Pancreas (tissue), 10 donors: ENCODE data around the gene TRIM73. TPM values are rescaled to one million over a fixed set of nuclear protein-coding genes. Genes with fewer than 3 reads are reported as not detected.
"Not testable (repeated sequence)": the region's sequence is repeated elsewhere in the genome, so short reads cannot be mapped to it uniquely, and the experiment has no call there.

Experiments used
- ATAC-seq, 4 donors: fragments of 200-7000 bp; cut with Tn5 transposase; one replicate each; pipeline versions ENCODE4 v1.8.0 to v1.9.1; 2020; ENCODE audit warnings: mild to moderate bottlenecking in 4 of 4, moderate library complexity in 4 of 4
- DNase-seq, 6 donors: peaks; one replicate each; pipeline ENCODE4 v3.0.0-alpha.2; 2020
- FAIRE-seq: peaks from 2 replicates; lab custom pipeline; 2012; peaks lifted over from hg19 to GRCh38; lab: Jason Lieb, UNC
- H3K27ac ChIP-seq, 4 donors: fragments of 200-600 bp; sonication (generic); 1 replicate in 3 of 4; 2 replicates in 1 of 4; pipeline versions ENCODE4 v1.5.0 to v1.8.0; 2020
- H3K27me3 ChIP-seq, 4 donors: fragments of 200-600 bp; one replicate each; pipeline ENCODE4 v1.8.0; 2021
- H3K36me3 ChIP-seq, 3 donors: fragments of 200-600 bp; sonication (generic) in 1 of 3; one replicate each; pipeline versions ENCODE4 v1.5.0 to v1.8.0; 2020 to 2021
- H3K4me1 ChIP-seq, 3 donors: fragments of 200-600 bp; one replicate each; pipeline ENCODE4 v1.8.0; 2021
- H3K4me3 ChIP-seq, 4 donors: fragments of 200-600 bp; sonication (generic) in 2 of 4; one replicate each; pipeline versions ENCODE4 v1.5.0 to v1.8.0; 2020 to 2021
- H3K9me3 ChIP-seq, 4 donors: fragments of 200-600 bp; one replicate each; pipeline ENCODE4 v1.8.0; 2021
- WGBS, 2 donors: extraction: QIAGEN DNeasy Blood & Tissue Kit; methylation state at CpG; one replicate each; pipeline ENCODE4 v1.1.7; 2013; 5-methylcytosine and 5-hydroxymethylcytosine counted together
- intact Hi-C, 3 donors: fragments of 100-400 bp; cut with DNase I; formaldehyde crosslinking; loops; one replicate each; pipeline versions ENCODE4 v1.11.1 to v1.14.2; 2022
- polyA plus RNA-seq, 2 donors: library from polyadenylated mRNA; stranded (reverse); fragments of 200-250 nt; gene quantifications; one replicate each; pipeline ENCODE4 v1.2.3, GENCODE V29; 2013
- total RNA-seq, 6 donors: library from RNA; stranded (reverse); fragmentation: NEBNext Ultra II Directional in 4 of 6; extraction: Animal tissue kit (Norgen Biotek cat#: 25700) in 4 of 6; gene quantifications; one replicate each; pipeline versions ENCODE4 v1.2.1 to v1.2.4, GENCODE V29; 2021 to 2023
- donor health status: healthy with polysubstance abuse.
- donor health status: DM: no; HTN: no; CAD: no; lungs with moderate emphysema.
- donor health status: DM: no; HTN: no; CAD: no.
- donor health status: control.
- donor health status: control.
- donor health status: Bipolar disorder and iron deficiency.
- donor health status: DM: yes; HTN: yes; CAD: no.
- donor health status: DM: no; HTN: no; CAD: no.
- donor health status: DM: no; HTN: no; CAD: no.
- donor health status: DM: yes; HTN: yes; CAD: no.

TRIM73 gene
- total RNA-seq (10 to 100 TPM in 1 of 6 donors, 1 to 10 TPM in 4, under 1 TPM in 1; 0.76 to 11.0 (median 3.3) TPM), polyA plus RNA-seq (1 to 10 TPM; 4.7 to 6.8 TPM)

- H3K27me3 ChIP-seq, H3K9me3 ChIP-seq, ATAC-seq, H3K4me1 ChIP-seq, FAIRE-seq, intact Hi-C loops, H3K4me3 ChIP-seq, H3K36me3 ChIP-seq, H3K27ac ChIP-seq: not testable (repeated sequence)
- 17 to 29% methylated on average over 13 to 14 of the region's 34 CpGs for WGBS, 2 donors
- peak in 1 of 6 donors; percentile 5 for DNase-seq
Measured at GRCh38 chr7:75395329-75395728, at the start of gene TRIM73. Gene TRIM73 (plus strand): TSS chr7:75395629. CDS start chr7:75398934, 3,305 bp downstream.

GRCh38 chr7:75358671-75359541, 36.5 kb upstream of the TRIM73 start:
- H3K27me3 ChIP-seq, H3K36me3 ChIP-seq, H3K4me1 ChIP-seq, H3K4me3 ChIP-seq, H3K9me3 ChIP-seq, intact Hi-C loops: not testable (repeated sequence)
- ATAC-seq (peak; percentile 87 to 89 (median 88)), FAIRE-seq (peak; percentile 76), DNase-seq (peak in 5 of 6 donors; percentile 2 to 26 (median 14))
- WGBS, 2 donors = 0% methylated on average over 9 to 35 of the region's 70 CpGs
- H3K27ac ChIP-seq = peak overlapping the region in 1 of 4 donors; percentile 55

- H3K4me1 ChIP-seq, intact Hi-C loops, H3K4me3 ChIP-seq, FAIRE-seq, H3K36me3 ChIP-seq, H3K27me3 ChIP-seq, H3K9me3 ChIP-seq: not testable (repeated sequence)
- ATAC-seq = peak in 2 of 4 donors; percentile 89 to 90
- 0% methylated on average over 9 of the region's 29 CpGs; no CpG with 5 or more reads in 1 of the 2 donors for WGBS, 2 donors
- DNase-seq = peak in 3 of 6 donors; percentile 3 to 14 (median 8)
- peak overlapping the region in 1 of 4 donors; percentile 55 for H3K27ac ChIP-seq
Measured at GRCh38 chr7:75359542-75359848, 35.9 kb upstream of the TRIM73 start.

GRCh38 chr7:75364079-75364478, 31.4 kb upstream of the TRIM73 start:
- DNase-seq, FAIRE-seq, H3K4me3 ChIP-seq, H3K36me3 ChIP-seq, intact Hi-C loops, H3K9me3 ChIP-seq, H3K27me3 ChIP-seq, H3K4me1 ChIP-seq, H3K27ac ChIP-seq, ATAC-seq: not testable (repeated sequence)
- no CpG with 5 or more reads among the region's 3 CpGs for whole genome bisulfite sequencing, 2 donors

- intact Hi-C loops, H3K36me3 ChIP-seq, H3K9me3 ChIP-seq, H3K4me3 ChIP-seq, FAIRE-seq, ATAC-seq, DNase-seq, H3K27ac ChIP-seq, H3K4me1 ChIP-seq, H3K27me3 ChIP-seq: not testable (repeated sequence)
- no CpG with 5 or more reads among the region's 5 CpGs for WGBS, 2 donors
Measured at GRCh38 chr7:75366643-75367042, 28.8 kb upstream of the TRIM73 start.

GRCh38 chr7:75367313-75367712, 28.1 kb upstream of the TRIM73 start:
- WGBS, 2 donors = no CpG with 5 or more reads among the region's 9 CpGs
- H3K27me3 ChIP-seq, H3K4me3 ChIP-seq, intact Hi-C loops, H3K4me1 ChIP-seq, H3K27ac ChIP-seq, DNase-seq, H3K9me3 ChIP-seq, H3K36me3 ChIP-seq, FAIRE-seq: not testable (repeated sequence)
- ATAC-seq = peak in 1 of 4 donors; percentile 21

- FAIRE-seq, H3K4me3 ChIP-seq, H3K9me3 ChIP-seq, DNase-seq, H3K4me1 ChIP-seq, H3K36me3 ChIP-seq, intact Hi-C loops, H3K27ac ChIP-seq, H3K27me3 ChIP-seq: not testable (repeated sequence)
- peak in 1 of 4 donors; percentile 9 for ATAC-seq
- WGBS, 2 donors = no CpG with 5 or more reads among the region's 4 CpGs
Measured at GRCh38 chr7:75374144-75374518, 21.3 kb upstream of the TRIM73 start.

GRCh38 chr7:75374519-75375317, 20.7 kb upstream of the TRIM73 start:
- no CpG with 5 or more reads among the region's 17 CpGs for WGBS, 2 donors
- DNase-seq, H3K4me1 ChIP-seq, H3K27me3 ChIP-seq, H3K36me3 ChIP-seq, intact Hi-C loops, H3K4me3 ChIP-seq, H3K27ac ChIP-seq, FAIRE-seq, H3K9me3 ChIP-seq: not testable (repeated sequence)
- ATAC-seq = peak; percentile 34 to 66 (median 61)

GRCh38 chr7:75393194-75393593, 2.2 kb upstream of the TRIM73 start:
- H3K27me3 ChIP-seq, H3K4me1 ChIP-seq, intact Hi-C loops, H3K4me3 ChIP-seq, H3K36me3 ChIP-seq, H3K9me3 ChIP-seq, DNase-seq, FAIRE-seq, H3K27ac ChIP-seq: not testable (repeated sequence)
- WGBS, 2 donors = no CpG with 5 or more reads among the region's 6 CpGs
- peak in 1 of 4 donors; percentile 17 for ATAC-seq

GRCh38 chr7:75397865-75398264, 2.4 kb downstream of the TRIM73 start:
- WGBS, 2 donors = no CpG with 5 or more reads among the region's 2 CpGs
- H3K27ac ChIP-seq, DNase-seq, H3K4me1 ChIP-seq, H3K27me3 ChIP-seq, H3K4me3 ChIP-seq, H3K36me3 ChIP-seq, FAIRE-seq, intact Hi-C loops, H3K9me3 ChIP-seq: not testable (repeated sequence)
- peak; percentile 67 to 92 (median 83) for ATAC-seq

GRCh38 chr7:75398771-75399700, 3.6 kb downstream of the TRIM73 start:
- H3K9me3 ChIP-seq, H3K27me3 ChIP-seq, H3K4me3 ChIP-seq, H3K4me1 ChIP-seq, intact Hi-C loops, H3K36me3 ChIP-seq, H3K27ac ChIP-seq, FAIRE-seq: not testable (repeated sequence)
- ATAC-seq (peak in 3 of 4 donors; percentile 3 to 29 (median 21)), DNase-seq (peak in 2 of 6 donors; percentile 31 to 52)
- WGBS, 2 donors = 71 to 95% methylated on average over 2 to 3 of the region's 34 CpGs
